NOMO-1 treated with DMSO at 0.1 percent for 48 hours (cell line): ENCODE data around the gene COX11.

Experiments
- DNase-seq: peaks from one replicate; lab custom pipeline; 2025; ENCODE audit not compliant: unreplicated experiment; lab: John Stamatoyannopoulos, UW

The COX11 gene

GRCh38 chr17:54968988-54969332, 506 bp upstream of the COX11 start:
- no peak for DNase-seq

GRCh38 chr17:54967621-54968261, 713 bp downstream of the COX11 start:
- DNase-seq, result peak; percentile 33

- DNase-seq, result no peak
Observed at GRCh38 chr17:54956791-54957190, 11.7 kb downstream of the COX11 start.

- no peak for DNase-seq
Observed at GRCh38 chr17:54951286-54951685, 17.2 kb downstream of the COX11 start.

- no peak for DNase-seq
Observed at GRCh38 chr17:54950116-54950515, 18.3 kb downstream of the COX11 start.

GRCh38 chr17:54948380-54948779, 20.1 kb downstream of the COX11 start:
- DNase-seq, result no peak

- peak; percentile 65 for DNase-seq
Observed at GRCh38 chr17:54947396-54947795, 21.1 kb downstream of the COX11 start.

- DNase-seq, result no peak
Observed at GRCh38 chr17:54945671-54946070, 22.8 kb downstream of the COX11 start.

- DNase-seq, result no peak
Observed at GRCh38 chr17:54945231-54945630, 23.2 kb downstream of the COX11 start.

- DNase-seq, result no peak
Observed at GRCh38 chr17:54944796-54945195, 23.7 kb downstream of the COX11 start.

GRCh38 chr17:54941285-54941684, 27.2 kb downstream of the COX11 start:
- no peak for DNase-seq

GRCh38 chr17:54937426-54937825, 31.0 kb downstream of the COX11 start:
- no peak for DNase-seq

GRCh38 chr17:54937018-54937417, 31.4 kb downstream of the COX11 start:
- DNase-seq, result no peak

GRCh38 chr17:54935471-54935870, 33.0 kb downstream of the COX11 start:
- no peak for DNase-seq

GRCh38 chr17:54933921-54934320, 34.5 kb downstream of the COX11 start:
- no peak for DNase-seq

GRCh38 chr17:54932711-54933110, 35.7 kb downstream of the COX11 start:
- DNase-seq, result no peak

GRCh38 chr17:54927525-54927924, 40.9 kb downstream of the COX11 start:
- no peak for DNase-seq

- no peak for DNase-seq
Observed at GRCh38 chr17:54924405-54924804, 44.0 kb downstream of the COX11 start.

- no peak for DNase-seq
Observed at GRCh38 chr17:54920819-54921218, 47.6 kb downstream of the COX11 start.

GRCh38 chr17:54919425-54919824, 49.0 kb downstream of the COX11 start:
- no peak for DNase-seq

GRCh38 chr17:54916721-54917120, 51.7 kb downstream of the COX11 start:
- no peak for DNase-seq
